ENCODE results near the gene DES. TPM values are rescaled to one million over a fixed set of nuclear protein-coding genes. Genes with fewer than 3 reads are reported as not detected.

Gene DES
- total and polyA plus RNA-seq, 7 donors: 8,143 to 14,820 (median 13,727) TPM

DNA sequence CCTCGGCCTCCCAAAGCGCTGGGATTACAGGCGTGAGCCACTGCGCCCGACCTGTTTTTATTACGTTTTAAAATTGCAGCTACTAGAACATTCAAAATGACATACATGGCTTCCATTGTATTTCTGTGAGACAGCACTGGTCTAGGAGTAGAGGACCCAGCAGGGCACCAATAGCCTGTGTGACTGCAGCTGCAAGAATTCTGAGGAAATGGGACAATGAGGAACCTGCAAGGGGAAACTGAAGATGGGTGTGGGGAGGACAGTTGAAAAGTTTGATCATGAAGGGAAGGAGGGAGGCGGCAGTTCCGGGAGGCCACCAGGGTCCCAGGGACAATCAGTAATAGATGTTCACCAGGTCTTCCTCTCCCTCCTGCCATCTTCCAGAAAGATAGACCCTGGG lies 16.6 kb upstream of the DES start:
- 75 to 89% (median 85%) methylated on average over 8 of the region's 8 CpGs for WGBS, 3 donors
- DNase-seq (no peak), ATAC-seq (no peak)
- peak overlapping the region; percentile 98 for H3K27ac ChIP-seq
- H3K4me3 ChIP-seq: no peak overlapping the region
- H3K27me3 ChIP-seq (ENCODE audit: insufficient read depth in 3 of 3, low read length in 2 of 3): no peaks in the 10 kb centered on the region
- H3K36me3 ChIP-seq (ENCODE audit: insufficient read depth in 1 of 2, low read depth in 1 of 2): no peaks in the 10 kb centered on the region
- no peaks in the 10 kb centered on the region for H3K9me3 ChIP-seq
- intact Hi-C loops (cut with DNase I): loop anchor here (2.0 to 5.0 kb wide), 3 partner anchors 33 to 131 kb away; partner anchors contain the start of gene SPEG (in 1 of the 2)
- peaks cover 76% of the 10 kb centered on the region for H3K4me1 ChIP-seq
- TF ChIP-seq, protein P1, sequence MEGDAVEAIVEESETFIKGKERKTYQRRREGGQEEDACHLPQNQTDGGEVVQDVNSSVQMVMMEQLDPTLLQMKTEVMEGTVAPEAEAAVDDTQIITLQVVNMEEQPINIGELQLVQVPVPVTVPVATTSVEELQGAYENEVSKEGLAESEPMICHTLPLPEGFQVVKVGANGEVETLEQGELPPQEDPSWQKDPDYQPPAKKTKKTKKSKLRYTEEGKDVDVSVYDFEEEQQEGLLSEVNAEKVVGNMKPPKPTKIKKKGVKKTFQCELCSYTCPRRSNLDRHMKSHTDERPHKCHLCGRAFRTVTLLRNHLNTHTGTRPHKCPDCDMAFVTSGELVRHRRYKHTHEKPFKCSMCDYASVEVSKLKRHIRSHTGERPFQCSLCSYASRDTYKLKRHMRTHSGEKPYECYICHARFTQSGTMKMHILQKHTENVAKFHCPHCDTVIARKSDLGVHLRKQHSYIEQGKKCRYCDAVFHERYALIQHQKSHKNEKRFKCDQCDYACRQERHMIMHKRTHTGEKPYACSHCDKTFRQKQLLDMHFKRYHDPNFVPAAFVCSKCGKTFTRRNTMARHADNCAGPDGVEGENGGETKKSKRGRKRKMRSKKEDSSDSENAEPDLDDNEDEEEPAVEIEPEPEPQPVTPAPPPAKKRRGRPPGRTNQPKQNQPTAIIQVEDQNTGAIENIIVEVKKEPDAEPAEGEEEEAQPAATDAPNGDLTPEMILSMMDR (IDR thresholded peaks at IDR 0.05): no peak

DNA sequence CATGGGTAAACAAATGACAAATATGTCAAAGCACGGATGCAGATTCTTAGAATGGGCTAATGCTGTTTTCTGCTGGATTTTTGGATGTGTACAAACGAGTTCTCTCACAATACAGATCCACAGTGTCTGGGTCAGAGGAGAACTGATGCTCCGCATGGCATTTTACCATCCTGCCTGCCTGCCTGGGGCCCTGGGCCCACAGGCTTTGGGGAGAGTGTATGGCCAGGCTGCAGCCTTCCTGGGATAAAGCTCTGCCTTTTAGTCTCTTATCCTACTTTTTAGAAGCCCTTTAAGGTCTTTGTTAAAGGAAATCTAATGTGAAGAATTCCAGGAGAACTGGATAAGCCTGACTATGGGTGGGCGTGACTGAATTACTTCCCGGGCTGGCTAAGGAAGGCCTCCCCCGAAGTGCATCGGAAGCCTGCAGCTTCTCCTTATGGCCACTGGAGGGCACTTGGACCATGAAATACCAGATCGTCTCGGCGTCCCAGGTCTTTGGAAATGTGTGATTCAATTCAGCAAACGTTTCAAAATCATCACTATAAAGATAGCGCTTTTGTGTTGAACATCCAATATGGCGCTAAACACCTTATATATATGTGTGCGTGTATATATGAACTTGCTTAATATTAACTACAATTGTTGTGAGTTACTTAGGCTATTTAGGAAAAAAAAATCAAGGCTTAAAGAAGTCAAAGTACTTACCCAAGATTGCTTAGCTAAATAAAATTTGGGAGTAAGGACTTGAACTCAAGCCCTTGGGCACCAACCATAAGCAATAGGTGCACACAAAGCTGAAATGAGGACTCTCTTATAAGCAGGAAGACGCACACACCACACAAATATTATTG lies 15.3 kb upstream of the DES start:
- peak in 3 of 4 donors; percentile 14 to 30 (median 16) for ATAC-seq
- intact Hi-C loops (cut with DNase I): loop anchor here (1.0 to 5.0 kb wide), 4 partner anchors 32 to 129 kb away; partner anchors contain the start of gene SPEG (in 1 of the 2)
- TF ChIP-seq, protein P1 (IDR thresholded peaks at IDR 0.05): peak; percentile 93
- no peaks in the 10 kb centered on the region for H3K27me3 ChIP-seq (ENCODE audit: insufficient read depth in 3 of 3, low read length in 2 of 3)
- no peak overlapping the region for H3K4me3 ChIP-seq
- DNase-seq: peak; percentile 65 to 81
- H3K36me3 ChIP-seq (ENCODE audit: insufficient read depth in 1 of 2, low read depth in 1 of 2): no peaks in the 10 kb centered on the region
- peaks cover 81% of the 10 kb centered on the region for H3K4me1 ChIP-seq
- WGBS, 3 donors: 20 to 21% (median 20%) methylated on average over 15 of the region's 15 CpGs
- H3K9me3 ChIP-seq: no peaks in the 10 kb centered on the region
- peak overlapping the region; percentile 98 for H3K27ac ChIP-seq

DNA sequence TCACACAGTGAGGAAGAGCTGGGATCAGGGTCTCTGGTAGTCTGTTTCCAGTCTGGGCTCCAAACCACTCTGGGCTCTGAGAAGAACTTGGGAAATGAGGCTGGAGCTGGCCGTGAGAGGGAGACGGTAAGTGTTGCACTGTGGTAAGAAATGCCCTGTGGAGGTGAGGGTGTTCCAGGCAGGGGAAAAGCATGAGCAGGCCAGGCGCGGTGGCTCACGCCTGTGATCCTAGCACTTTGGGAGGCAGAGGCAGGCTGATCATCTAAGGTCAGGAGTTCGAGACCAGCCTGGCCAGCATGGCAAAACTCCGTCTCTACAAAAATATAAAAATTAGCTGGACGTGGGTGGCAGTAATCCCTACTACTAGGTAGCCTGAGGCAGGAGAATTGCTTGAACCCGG lies 14.3 kb upstream of the DES start:
- ATAC-seq: no peak

DNA sequence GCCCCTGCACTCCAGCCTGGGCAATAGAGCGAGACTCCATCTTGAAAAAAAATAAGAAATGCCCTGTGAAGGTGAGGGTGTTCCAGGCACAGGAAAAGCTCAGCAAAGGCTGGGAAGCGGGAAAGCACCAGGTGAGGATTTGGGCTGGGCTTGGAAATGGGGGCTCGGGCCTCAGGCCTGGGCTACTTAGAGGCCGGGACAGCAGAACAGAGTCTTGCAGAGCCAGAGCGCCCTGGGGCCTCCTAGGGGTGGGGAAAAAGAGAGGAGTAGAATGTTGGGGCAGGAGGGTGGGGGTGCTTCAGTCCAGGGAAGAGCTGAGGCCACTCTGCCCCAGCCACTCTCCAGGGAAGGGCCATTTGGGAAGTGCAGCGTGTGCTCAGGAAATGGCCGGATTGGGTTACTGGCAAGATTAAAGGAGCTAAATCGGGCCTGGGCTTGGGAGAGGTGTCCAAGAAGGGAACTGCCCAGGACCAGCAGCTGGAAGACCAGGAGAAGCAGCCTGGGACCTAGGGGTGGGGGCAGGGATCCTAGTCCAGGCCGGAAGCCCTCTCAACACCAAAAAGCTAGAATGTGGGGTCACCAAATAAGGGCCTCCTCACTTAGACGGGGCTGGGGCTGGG lies 13.8 kb upstream of the DES start:
- Histone ChIP-seq H3K4me3 (peak overlapping the region; percentile 56), H3K36me3 (ENCODE audit: insufficient read depth in 1 of 2, low read depth in 1 of 2) (no peaks in the 10 kb centered on the region), H3K27ac (peak overlapping the region; percentile 98), H3K4me1 (peaks cover 72% of the 10 kb centered on the region), H3K9me3 (no peaks in the 10 kb centered on the region), H3K27me3 (ENCODE audit: insufficient read depth in 3 of 3, low read length in 2 of 3) (no peaks in the 10 kb centered on the region)
- TF ChIP-seq, protein P1 (IDR thresholded peaks at IDR 0.05): no peak
- intact Hi-C loops (cut with DNase I): loop anchor here (2.0 to 5.0 kb wide), 4 partner anchors 14 to 128 kb away; partner anchors contain the start of genes DES (in 1 of the 2) and SPEG (in 1 of the 2)
- DNase-seq: peak; percentile 64 to 85
- WGBS, 3 donors: 22 to 37% (median 26%) methylated on average over 10 of the region's 10 CpGs
- ATAC-seq: peak; percentile 60 to 71 (median 68)

More for the DNA sequence above, 14.3 kb upstream of the DES start:
- intact Hi-C loops (cut with DNase I): loop anchor here (1.0 to 5.0 kb wide), 5 partner anchors 15 to 128 kb away; partner anchors contain the start of genes SPEG (in 2 of the 2) and DES (in 1 of the 2)
- DNase-seq: no peak
- 57 to 92% (median 70%) methylated on average over 9 of the region's 9 CpGs for WGBS, 3 donors
- no peaks in the 10 kb centered on the region for H3K36me3 ChIP-seq (ENCODE audit: insufficient read depth in 1 of 2, low read depth in 1 of 2)
- H3K27ac ChIP-seq: peak overlapping the region; percentile 98
- peak overlapping the region; percentile 56 for H3K4me3 ChIP-seq
- H3K27me3 ChIP-seq (ENCODE audit: insufficient read depth in 3 of 3, low read length in 2 of 3): no peaks in the 10 kb centered on the region
- TF ChIP-seq, protein P1 (IDR thresholded peaks at IDR 0.05): no peak
- H3K4me1 ChIP-seq: peaks cover 73% of the 10 kb centered on the region
- H3K9me3 ChIP-seq: no peaks in the 10 kb centered on the region
